ENCODE data around the gene OOSP2. TPM values are rescaled to one million over a fixed set of nuclear protein-coding genes. Genes with fewer than 3 reads are reported as not detected.

Gene OOSP2
- total and polyA plus RNA-seq, 2 of the 13 experiments (the other 11 are each of a cell fraction or from before 2014, with no cell fraction given) = not detected

- ATAC-seq (no peak), FAIRE-seq (no peak), DNase-seq (ENCODE audit: low spot score) (no peak)
- BruUV-seq (replicated peaks) = no TSS peak
- H3K4me2 ChIP-seq (ENCODE audit: low read depth, low read length) = no peak within 1 kb of the TSS
- intact Hi-C loops (cut with micrococcal nuclease; ENCODE audit: unreplicated experiment) = no loop called here
- 3% methylated on average over 1 of the region's 1 CpG for WGBS (ENCODE audit: low lambda C conversion rate)
- H3K9ac ChIP-seq (ENCODE audit: insufficient read depth, low read depth, low read length) = no peak within 1 kb of the TSS
- in situ Hi-C loops (cut with HindIII; ENCODE audit: extremely low pct_ligation_motif_present, low pct_unique_long_range_greater_than_20kb) = no loop called here
- no peaks in the 10 kb centered on the region for H3K27me3 ChIP-seq (ENCODE audit: control insufficient read depth in 1 of 2, insufficient read depth in 2 of 2, low read length in 2 of 2)
- no peak for TF ChIP-seq CREM (IDR thresholded peaks at IDR 0.05)
- TF ChIP-seq CREM (CRISPR knock-in tag; IDR thresholded peaks at IDR 0.05) = no peak
- TF ChIP-seq ZNF24 (IDR thresholded peaks at IDR 0.05) = no peak
- TF ChIP-seq NCOA1 (CRISPR knock-in tag; IDR thresholded peaks at IDR 0.05) = no peak
- TF ChIP-seq IRX3 (CRISPR knock-in tag; IDR thresholded peaks at IDR 0.05; ENCODE audit: borderline replicate concordance, low read depth) = no peak
- TF ChIP-seq PBX3 (CRISPR knock-in tag; IDR thresholded peaks at IDR 0.05; ENCODE audit: borderline replicate concordance) = no peak
- no peaks in the 10 kb centered on the region for H3K79me2 ChIP-seq (ENCODE audit: insufficient read depth, low read length)
- no peak within 1 kb of the TSS for H2AFZ ChIP-seq (ENCODE audit: low read length)
- ChIA-PET CTCF (ENCODE audit: low intra/inter-chr PET ratio, low total read pairs) (no interaction called here), POLR2A (no interaction called here)
- H3K36me3 ChIP-seq (replicated peaks in 1 of 2; ENCODE audit: control insufficient read depth in 1 of 2, insufficient read depth in 2 of 2, low read length in 2 of 2) = no peaks in the 10 kb centered on the region
- H3K27ac ChIP-seq (ENCODE audit: extremely low read length, insufficient read depth, low read length) = no peak within 1 kb of the TSS
- H4K20me1 ChIP-seq (ENCODE audit: insufficient read depth, low read length) = no peaks in the 10 kb centered on the region
- H3K4me1 ChIP-seq (ENCODE audit: insufficient read depth, low read length) = no peaks in the 10 kb centered on the region
- H3K9me3 ChIP-seq (ENCODE audit: low read length) = no peaks in the 10 kb centered on the region
- no peak within 1 kb of the TSS for H3K4me3 ChIP-seq (replicated peaks in 1 of 3; ENCODE audit: insufficient read depth in 1 of 3, low read depth in 2 of 3, low read length in 3 of 3)
These were observed 48.2 kb downstream of the OOSP2 start, which contains the start of gene MS4A2 for GRCh38 chr11:60088364-60088763. MS4A2 (plus strand) TSS chr11:60088664; CDS start chr11:60088766, 102 bp downstream.

- Histone ChIP-seq H3K9ac (ENCODE audit: insufficient read depth, low read depth, low read length) (no peak overlapping the region), H3K79me2 (ENCODE audit: insufficient read depth, low read length) (no peaks in the 10 kb centered on the region), H3K27me3 (ENCODE audit: control insufficient read depth in 1 of 2, insufficient read depth in 2 of 2, low read length in 2 of 2) (no peaks in the 10 kb centered on the region), H3K27ac (ENCODE audit: extremely low read length, insufficient read depth, low read length) (no peak overlapping the region), H3K4me2 (ENCODE audit: low read depth, low read length) (no peak overlapping the region), H4K20me1 (ENCODE audit: insufficient read depth, low read length) (no peaks in the 10 kb centered on the region), H3K4me1 (ENCODE audit: insufficient read depth, low read length) (peaks cover 31% of the 10 kb centered on the region), H3K9me3 (ENCODE audit: low read length) (no peaks in the 10 kb centered on the region), H3K4me3 (replicated peaks in 1 of 3; ENCODE audit: insufficient read depth in 1 of 3, low read depth in 2 of 3, low read length in 3 of 3) (no peak overlapping the region), H3K36me3 (replicated peaks in 1 of 2; ENCODE audit: control insufficient read depth in 1 of 2, insufficient read depth in 2 of 2, low read length in 2 of 2) (no peaks in the 10 kb centered on the region), H2AFZ (ENCODE audit: low read length) (no peak overlapping the region)
- intact Hi-C loops (cut with micrococcal nuclease; ENCODE audit: unreplicated experiment) = loop anchor here (5.0 kb wide), 1 partner anchor 473 kb away; no protein-coding TSS in a partner anchor
- TF ChIP-seq EP300 (IDR thresholded peaks at IDR 0.05; ENCODE audit: low read depth in 2 of 2, low read length in 2 of 2) = peak in 1 of 2 experiments; percentile 18; a peak in 1 of 4 replicates
- no peak for TF ChIP-seq EP300 (CRISPR knock-in tag; IDR thresholded peaks at IDR 0.05; ENCODE audit: borderline replicate concordance)
- TF ChIP-seq HOXA5 (CRISPR knock-in tag; IDR thresholded peaks at IDR 0.05) = no peak
- 0 out of 2 replicates have a peak, but pooled peaks have one; percentile 11 for TF ChIP-seq FOXA3 (CRISPR knock-in tag; IDR thresholded peaks at IDR 0.05)
- CTCF ChIA-PET (ENCODE audit: low intra/inter-chr PET ratio, low total read pairs) = no interaction called here
- FAIRE-seq (no peak), DNase-seq (ENCODE audit: low spot score) (no peak), ATAC-seq (no peak)
- in situ Hi-C loops (cut with HindIII; ENCODE audit: extremely low pct_ligation_motif_present, low pct_unique_long_range_greater_than_20kb) = no loop called here
- POLR2A ChIA-PET = no interaction called here
- WGBS (ENCODE audit: low lambda C conversion rate) = 9% methylated on average over 4 of the region's 4 CpGs
- BruUV-seq (replicated peaks) = no TSS peak
These were observed 55.4 kb downstream of the OOSP2 start for GRCh38 chr11:60095477-60096120.

All from HepG2 (cell line).